Psoas muscle (tissue), 8 donors: ENCODE data around the gene MRPS24. TPM values are rescaled to one million over a fixed set of nuclear protein-coding genes. Genes with fewer than 3 reads are reported as not detected.
A peak's percentile ranks its signal among the peaks of the same experiment; 100 is the strongest.

ENCODE experiments used
- ATAC-seq, 4 donors: fragments of 200-7000 bp; cut with Tn5 transposase; one replicate each; pipeline ENCODE4 v1.9.1; 2020; ENCODE audit warnings: moderate library complexity in 3 of 4, mild to moderate bottlenecking in 2 of 4
- DNase-seq, 2 donors: peaks; one replicate each; pipeline ENCODE4 v3.0.0-alpha.2; 2020
- H3K27ac ChIP-seq: fragments of 200-600 bp; one replicate; pipeline ENCODE4 v1.8.0; 2022
- H3K27me3 ChIP-seq, 3 donors: fragments of 200-600 bp in 1 of 3; one replicate each; pipeline versions ENCODE4 v1.6.1 to v1.8.0; 2013 to 2022; ENCODE audit warnings: low read length in 2 of 3, mild to moderate bottlenecking in 2 of 3, moderate library complexity in 1 of 3; ENCODE audit not compliant: insufficient read depth in 3 of 3
- H3K36me3 ChIP-seq, 2 donors: fragments of 200-600 bp in 1 of 2; one replicate each; pipeline versions ENCODE4 v1.6.1 to v1.8.0; 2013 to 2022; ENCODE audit warnings: low read depth in 1 of 2, mild to moderate bottlenecking in 1 of 2, moderate library complexity in 1 of 2; ENCODE audit not compliant: insufficient read depth in 1 of 2
- H3K4me1 ChIP-seq: fragments of 200-600 bp; one replicate; pipeline ENCODE4 v1.8.0; 2022
- H3K4me3 ChIP-seq: fragments of 200-600 bp; one replicate; pipeline ENCODE4 v1.8.0; 2022; ENCODE audit warnings: mild to moderate bottlenecking
- H3K9me3 ChIP-seq: fragments of 200-600 bp; one replicate; pipeline ENCODE4 v1.8.0; 2022
- WGBS, 3 donors: extraction: QIAGEN DNeasy Blood & Tissue Kit; methylation state at CpG; one replicate each; pipeline versions ENCODE4 v1.1.6 to v1.1.7; 2013; 5-methylcytosine and 5-hydroxymethylcytosine counted together
- intact Hi-C, 2 donors: fragments of 100-400 bp; cut with DNase I; formaldehyde crosslinking; loops; one replicate each; pipeline versions ENCODE4 v1.11.0 to v1.14.2; 2022
- long read RNA-seq, 2 donors: library from polyadenylated mRNA; unstranded; transcript quantifications; one replicate each; pipeline ENCODE4 v2.0.0, GENCODE V29; 2021
- polyA plus RNA-seq, 3 donors: library from polyadenylated mRNA; stranded (reverse); fragments of 200-250 nt; gene quantifications; one replicate each; pipeline ENCODE4 v1.2.3, GENCODE V29; 2013
- total RNA-seq, 4 donors: library from RNA; stranded (reverse); fragmentation: NEBNext Ultra II Directional in 2 of 4; extraction: Animal tissue kit (Norgen Biotek cat#: 25700) in 2 of 4; gene quantifications; one replicate each; pipeline versions ENCODE4 v1.2.1 to v1.2.4, GENCODE V29; 2021 to 2023
- TF ChIP-seq, protein P1 (sequence below): fragments of 200-600 bp; IDR thresholded peaks from one replicate; pipeline ENCODE4 v1.8.0; 2022; ENCODE audit warnings: antibody characterized with exemption
- donor health status: healthy with polysubstance abuse.
- donor health status: DM: no; HTN: no; CAD: no; lungs with moderate emphysema.
- donor health status: Bipolar disorder and iron deficiency.
- donor health status: healthy.
- donor health status: DM: yes; HTN: yes; CAD: no.
- donor health status: DM: no; HTN: no; CAD: no.
- donor health status: DM: no; HTN: no; CAD: no.
- donor health status: DM: yes; HTN: yes; CAD: no.

The MRPS24 gene
- total RNA-seq: 100 to 1,000 TPM; 173 to 200 (median 189) TPM
- polyA plus RNA-seq: 100 to 1,000 TPM; 262 to 430 (median 322) TPM
- long read RNA-seq, donor 1, transcript MRPS24-201 (4 exons, 707 nt): major isoform, 82 of 100 reads
- long read RNA-seq, donor 1, transcript MRPS24-203 (3 exons, 743 nt): minor isoform, 10 of 100 reads
- long read RNA-seq, donor 1, partial matches to known transcripts: 5 of 100 reads
- long read RNA-seq, donor 1, other reads (novel, unspliced or antisense): 0 of 100 reads
- long read RNA-seq, donor 2, transcript MRPS24-201 (4 exons, 707 nt): major isoform, 145 of 177 reads
- long read RNA-seq, donor 2, transcript MRPS24-203 (3 exons, 743 nt): minor isoform, 19 of 177 reads
- long read RNA-seq, donor 2, transcript MRPS24-205 (2 exons, 392 nt): minor isoform, 9 of 177 reads
- long read RNA-seq, donor 2, partial matches to known transcripts: 1 of 177 reads
- long read RNA-seq, donor 2, other reads (novel, unspliced or antisense): 1 of 177 reads

- 0 to 1% (median 1%) methylated on average over 57 to 81 of the region's 81 CpGs for WGBS, 3 donors
- H3K27ac ChIP-seq: peak within 1 kb of the TSS; percentile 88
- peaks cover 40% of the 10 kb centered on the region for H3K4me1 ChIP-seq
- TF ChIP-seq, protein P1, sequence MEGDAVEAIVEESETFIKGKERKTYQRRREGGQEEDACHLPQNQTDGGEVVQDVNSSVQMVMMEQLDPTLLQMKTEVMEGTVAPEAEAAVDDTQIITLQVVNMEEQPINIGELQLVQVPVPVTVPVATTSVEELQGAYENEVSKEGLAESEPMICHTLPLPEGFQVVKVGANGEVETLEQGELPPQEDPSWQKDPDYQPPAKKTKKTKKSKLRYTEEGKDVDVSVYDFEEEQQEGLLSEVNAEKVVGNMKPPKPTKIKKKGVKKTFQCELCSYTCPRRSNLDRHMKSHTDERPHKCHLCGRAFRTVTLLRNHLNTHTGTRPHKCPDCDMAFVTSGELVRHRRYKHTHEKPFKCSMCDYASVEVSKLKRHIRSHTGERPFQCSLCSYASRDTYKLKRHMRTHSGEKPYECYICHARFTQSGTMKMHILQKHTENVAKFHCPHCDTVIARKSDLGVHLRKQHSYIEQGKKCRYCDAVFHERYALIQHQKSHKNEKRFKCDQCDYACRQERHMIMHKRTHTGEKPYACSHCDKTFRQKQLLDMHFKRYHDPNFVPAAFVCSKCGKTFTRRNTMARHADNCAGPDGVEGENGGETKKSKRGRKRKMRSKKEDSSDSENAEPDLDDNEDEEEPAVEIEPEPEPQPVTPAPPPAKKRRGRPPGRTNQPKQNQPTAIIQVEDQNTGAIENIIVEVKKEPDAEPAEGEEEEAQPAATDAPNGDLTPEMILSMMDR: no peak
- no peaks in the 10 kb centered on the region for H3K27me3 ChIP-seq
- intact Hi-C loops: no loop called here
- DNase-seq (peak; percentile 97), ATAC-seq (peak; percentile 91 to 96 (median 94))
- peak within 1 kb of the TSS; percentile 84 for H3K4me3 ChIP-seq
- H3K9me3 ChIP-seq: no peaks in the 10 kb centered on the region
- H3K36me3 ChIP-seq: peaks cover 8 to 30% of the 10 kb centered on the region in 2 donors
Measured at GRCh38 chr7:43869006-43869866, at the start of gene MRPS24. Gene MRPS24, minus strand, starts transcription at chr7:43869517. Its CDS starts 22 bp downstream, at chr7:43869495.

GRCh38 chr7:43915907-43916306 lies 46.6 kb upstream of the MRPS24 start:
- intact Hi-C loops: no loop called here
- no peak overlapping the region for H3K4me3 ChIP-seq
- no peak overlapping the region for H3K27ac ChIP-seq
- no peaks in the 10 kb centered on the region for H3K4me1 ChIP-seq
- no peak for ATAC-seq
- no peak for DNase-seq
- H3K36me3 ChIP-seq: peaks cover 0 to 3% of the 10 kb centered on the region in 2 donors
- no peaks in the 10 kb centered on the region for H3K9me3 ChIP-seq
- WGBS, 3 donors: 93 to 96% (median 95%) methylated on average over 5 of the region's 5 CpGs
- H3K27me3 ChIP-seq: no peaks in the 10 kb centered on the region
- TF ChIP-seq, protein P1: no peak

- no peak overlapping the region for H3K27ac ChIP-seq
- H3K4me3 ChIP-seq: no peak overlapping the region
- DNase-seq (no peak), ATAC-seq (no peak)
- H3K4me1 ChIP-seq: no peaks in the 10 kb centered on the region
- intact Hi-C loops: no loop called here
- TF ChIP-seq, protein P1: no peak
- H3K9me3 ChIP-seq: no peaks in the 10 kb centered on the region
- H3K27me3 ChIP-seq: no peaks in the 10 kb centered on the region
- H3K36me3 ChIP-seq: peaks cover 0 to 11% of the 10 kb centered on the region in 2 donors
- WGBS, 3 donors: 86 to 94% (median 92%) methylated on average over 5 of the region's 5 CpGs
Measured at GRCh38 chr7:43914795-43915194, 45.5 kb upstream of the MRPS24 start.

DNA sequence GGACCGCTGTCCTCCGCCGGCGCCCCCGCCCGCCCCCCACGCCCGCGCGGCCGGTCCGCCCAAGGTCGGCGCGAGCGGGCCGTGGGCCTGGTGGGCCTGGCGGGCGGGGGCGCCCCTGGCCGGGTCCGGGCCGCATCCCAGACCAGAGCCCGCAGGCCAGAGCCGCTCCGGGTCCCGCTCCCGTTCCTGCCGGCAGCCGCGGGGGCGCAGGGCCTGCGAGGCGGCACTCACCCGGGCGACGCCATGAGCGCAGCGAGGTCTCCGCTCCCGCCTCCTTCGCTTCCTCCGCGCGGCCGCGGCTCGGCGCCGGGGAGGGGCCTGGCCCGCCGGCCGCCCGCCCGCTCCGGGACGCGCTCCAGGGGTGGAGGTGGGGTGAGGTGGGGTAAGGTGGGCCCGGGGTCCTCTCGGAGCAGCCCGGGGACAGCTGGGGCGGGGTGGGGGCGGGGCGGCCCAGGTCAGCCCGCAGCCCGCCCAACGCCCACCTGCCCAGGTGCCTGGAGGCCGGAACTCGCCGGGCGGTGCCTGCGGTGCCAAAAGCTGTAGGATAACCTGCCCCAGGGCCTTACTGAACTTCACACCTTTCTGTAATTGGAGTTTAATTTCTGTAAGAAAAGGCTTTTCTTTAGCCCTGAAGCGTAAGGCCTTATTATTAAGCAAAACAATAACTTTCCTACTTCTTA lies 37.2 kb upstream of the MRPS24 start, which contains the start of gene URGCP:
URGCP (minus strand) TSS at position 266 of the 680 bp plus-strand sequence; CDS start at position 245, 21 bp downstream.
- 1 to 2% (median 1%) methylated on average over 28 to 73 of the region's 73 CpGs for WGBS, 3 donors
- peaks cover 0 to 8% of the 10 kb centered on the region in 2 donors for H3K36me3 ChIP-seq
- H3K27me3 ChIP-seq: no peaks in the 10 kb centered on the region
- peak within 1 kb of the TSS; percentile 81 for H3K27ac ChIP-seq
- intact Hi-C loops: no loop called here
- peak within 1 kb of the TSS; percentile 72 for H3K4me3 ChIP-seq
- ATAC-seq (peak; percentile 70 to 76 (median 74)), DNase-seq (peak; percentile 59 to 77)
- peaks cover 23% of the 10 kb centered on the region for H3K4me1 ChIP-seq
- TF ChIP-seq, protein P1: no peak
- H3K9me3 ChIP-seq: no peaks in the 10 kb centered on the region
